GM18508 (cell line): ENCODE results near the gene GRID2.

ENCODE experiments used
- ATAC-seq: cut with Tn5 transposase; IDR thresholded peaks from one replicate; pipeline ENCODE4 v1.9.1; 2021; ENCODE audit warnings: moderate number of reproducible peaks; ENCODE audit not compliant: insufficient read depth, unreplicated experiment

The GRID2 gene

GRCh38 chr4:92657695-92658094, 353.9 kb downstream of the GRID2 start:
- no peak for ATAC-seq

GRCh38 chr4:92658318-92658717, 354.6 kb downstream of the GRID2 start:
- no peak for ATAC-seq

GRCh38 chr4:92677805-92678204, 374.0 kb downstream of the GRID2 start:
- no peak for ATAC-seq

GRCh38 chr4:92678292-92678691, 374.5 kb downstream of the GRID2 start:
- ATAC-seq = no peak

- no peak for ATAC-seq
Observed at GRCh38 chr4:92679149-92679548, 375.4 kb downstream of the GRID2 start.

- no peak for ATAC-seq
Observed at GRCh38 chr4:92714640-92715039, 410.9 kb downstream of the GRID2 start.

- ATAC-seq = no peak
Observed at GRCh38 chr4:92733231-92733630, 429.5 kb downstream of the GRID2 start.

GRCh38 chr4:92735025-92735665, 431.4 kb downstream of the GRID2 start:
- no peak for ATAC-seq

GRCh38 chr4:92760433-92760832, 456.7 kb downstream of the GRID2 start:
- no peak for ATAC-seq

- ATAC-seq = no peak
Observed at GRCh38 chr4:92776080-92776479, 472.3 kb downstream of the GRID2 start.

GRCh38 chr4:92789741-92790140, 486.0 kb downstream of the GRID2 start:
- ATAC-seq = no peak

GRCh38 chr4:92791871-92792440, 488.2 kb downstream of the GRID2 start:
- no peak for ATAC-seq

- ATAC-seq = no peak
Observed at GRCh38 chr4:92809381-92809780, 505.6 kb downstream of the GRID2 start.

- no peak for ATAC-seq
Observed at GRCh38 chr4:92812652-92813051, 508.9 kb downstream of the GRID2 start.

- ATAC-seq = no peak
Observed at GRCh38 chr4:92814677-92815076, 510.9 kb downstream of the GRID2 start.

GRCh38 chr4:92825256-92825655, 521.5 kb downstream of the GRID2 start:
- ATAC-seq = no peak

GRCh38 chr4:92825791-92826190, 522.0 kb downstream of the GRID2 start:
- ATAC-seq = no peak

GRCh38 chr4:92830771-92831170, 527.0 kb downstream of the GRID2 start:
- ATAC-seq = no peak

- ATAC-seq = no peak
Observed at GRCh38 chr4:92840880-92841279, 537.1 kb downstream of the GRID2 start.

GRCh38 chr4:92843784-92844183, 540.0 kb downstream of the GRID2 start:
- ATAC-seq = no peak

GRCh38 chr4:92847026-92847425, 543.3 kb downstream of the GRID2 start:
- ATAC-seq = no peak

- ATAC-seq = no peak
Observed at GRCh38 chr4:92862509-92862908, 558.7 kb downstream of the GRID2 start.
